Measurements from ENCODE around the gene GPR183.
"Not testable (repeated sequence)": the region's sequence is repeated elsewhere in the genome, so short reads cannot be mapped to it uniquely, and the experiment has no call there.

The GPR183 gene

DNA sequence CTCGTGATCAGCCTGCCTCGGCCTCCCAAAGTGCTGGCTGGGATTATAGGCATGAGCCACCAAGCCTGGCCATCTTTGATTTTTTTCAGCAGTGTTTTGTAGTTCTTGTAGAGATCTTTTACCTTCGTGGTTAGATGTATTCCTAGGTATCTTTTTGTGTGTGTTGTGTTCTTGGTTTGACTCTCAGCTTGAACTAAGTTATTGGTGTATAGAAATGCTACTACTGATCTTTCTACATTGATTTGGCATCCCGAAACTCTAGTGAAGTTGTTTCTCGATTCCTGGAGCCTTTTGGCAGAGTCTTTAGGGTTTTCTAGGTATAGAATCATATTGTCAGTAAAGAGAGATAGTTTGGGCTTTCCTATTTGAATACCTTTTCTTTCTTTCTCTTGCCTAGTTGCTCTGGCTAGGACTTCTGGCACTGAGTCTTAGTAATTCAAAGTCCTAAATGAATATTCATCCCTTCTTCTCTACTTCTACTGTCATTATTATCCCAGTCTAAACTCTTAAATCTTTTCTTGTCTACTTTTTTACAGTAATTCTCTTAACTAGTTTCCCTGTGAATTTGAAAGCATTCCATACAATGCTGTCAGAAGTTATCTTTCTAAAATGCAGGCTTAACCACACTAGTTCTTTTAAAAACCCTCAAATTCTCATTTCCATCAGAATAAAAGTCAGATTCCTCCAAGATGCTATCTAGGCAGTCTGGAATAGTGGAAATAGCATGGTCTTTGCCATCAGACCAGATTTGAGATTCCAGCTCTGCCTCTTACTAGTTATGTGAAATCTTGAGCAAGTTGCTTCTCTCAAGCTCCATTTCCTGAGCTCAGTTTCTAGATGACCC, 56.0 kb downstream of the GPR183 start:
- no peak overlapping the region for H3K4me3 ChIP-seq (ENCODE audit: low read length in 2 of 2)
- H2BK5ac ChIP-seq (ENCODE audit: low read length), result no peak overlapping the region
- whole genome bisulfite sequencing, 2 donors (ENCODE audit: extremely low coverage in 2 of 2, insufficient read length in 2 of 2, insufficient replicate concordance in 1 of 2), result no CpG with 5 or more reads among the region's 5 CpGs
- H3K27ac ChIP-seq (replicated peaks; ENCODE audit: low read length), result no peak overlapping the region
- H2AK5ac ChIP-seq (ENCODE audit: low read depth, low read length), result no peak overlapping the region
- DNase-seq (ENCODE audit: low spot score), result no peak
- no peak overlapping the region for H3K4ac ChIP-seq (ENCODE audit: low read length)
- no peak overlapping the region for H3K9ac ChIP-seq (ENCODE audit: low read depth, low read length, poor library complexity)
- H3K4me2 ChIP-seq (ENCODE audit: insufficient read depth, low read length, poor library complexity, severe bottlenecking), result no peak overlapping the region
- peaks cover 6 to 29% of the 10 kb centered on the region in 2 donors for H3K36me3 ChIP-seq (replicated peaks in 1 of 2; ENCODE audit: control insufficient read depth in 2 of 2, insufficient read depth in 2 of 2, low read length in 2 of 2)
- H4K91ac ChIP-seq (ENCODE audit: low read depth, low read length, poor library complexity), result no peak overlapping the region
- H2BK12ac ChIP-seq (ENCODE audit: low read length), result no peak overlapping the region
- H2AFZ ChIP-seq (ENCODE audit: low read length), result no peak overlapping the region
- H3K4me1 ChIP-seq (ENCODE audit: control insufficient read depth in 2 of 2, insufficient read depth in 1 of 2, low read depth in 1 of 2, low read length in 2 of 2), result no peaks in the 10 kb centered on the region
- no peak overlapping the region for H2BK120ac ChIP-seq (ENCODE audit: low read depth, low read length)
- H3K9me3 ChIP-seq (replicated peaks in 1 of 2; ENCODE audit: control insufficient read depth in 2 of 2, insufficient read depth in 1 of 2, low read depth in 1 of 2, low read length in 2 of 2), result no peaks in the 10 kb centered on the region
- no peak overlapping the region for H2BK15ac ChIP-seq (ENCODE audit: low read length)
- H4K8ac ChIP-seq (ENCODE audit: low read depth, low read length), result no peak overlapping the region
- no peaks in the 10 kb centered on the region for H3K79me1 ChIP-seq (ENCODE audit: low read depth, low read length)
- no peak overlapping the region for H3K23ac ChIP-seq (ENCODE audit: low read depth, low read length, poor library complexity)
- no peaks in the 10 kb centered on the region for H3K27me3 ChIP-seq (ENCODE audit: control insufficient read depth in 3 of 3, insufficient read depth in 3 of 3, low read depth in 1 of 3, low read length in 3 of 3)
- H3K18ac ChIP-seq (ENCODE audit: low read length), result no peak overlapping the region
- no peak overlapping the region for H3K14ac ChIP-seq (ENCODE audit: low read length)

DNA sequence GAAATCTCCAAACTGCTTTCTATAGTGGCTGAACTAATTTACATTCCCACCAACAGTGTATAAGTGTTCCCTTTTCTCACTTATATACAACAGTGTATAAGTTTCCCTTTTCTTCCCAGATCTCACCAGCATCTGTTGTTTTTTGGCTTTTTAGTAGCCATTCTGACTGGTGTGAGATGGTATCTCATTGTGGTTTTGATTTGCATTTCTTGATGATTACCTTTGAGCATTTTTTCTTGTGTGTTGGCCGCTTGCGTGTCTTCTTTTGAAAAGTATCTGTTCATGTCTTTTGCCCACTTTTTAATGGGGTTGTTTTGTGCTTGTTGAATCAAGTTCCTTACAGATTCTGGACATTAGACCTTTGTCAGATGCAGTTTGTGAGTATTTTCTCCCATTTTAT, 57.6 kb downstream of the GPR183 start:
- H2BK120ac ChIP-seq (ENCODE audit: low read depth, low read length), result not testable (repeated sequence)

DNA sequence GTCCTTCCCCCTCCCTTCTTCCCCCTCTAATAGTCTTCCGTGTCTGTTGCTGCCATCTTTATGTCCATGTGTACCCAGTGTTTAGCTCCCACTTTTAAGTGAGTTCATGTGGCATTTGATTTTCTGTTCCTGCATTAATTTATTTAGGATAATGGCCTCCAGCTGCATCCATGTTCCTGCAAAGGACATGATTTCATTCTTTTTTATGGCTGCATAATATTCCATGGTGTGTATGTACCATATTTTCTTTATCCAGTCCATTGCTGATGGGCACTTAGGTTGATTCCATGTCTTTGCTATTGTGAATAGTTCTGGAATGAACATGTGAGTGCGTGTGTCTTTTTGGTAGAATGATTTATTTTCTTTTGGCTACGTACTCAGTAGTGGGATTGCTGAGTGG, 58.0 kb downstream of the GPR183 start:
- H4K8ac ChIP-seq (ENCODE audit: low read depth, low read length); H3K4ac ChIP-seq (ENCODE audit: low read length); H3K4me1 ChIP-seq (ENCODE audit: control insufficient read depth in 2 of 2, insufficient read depth in 1 of 2, low read depth in 1 of 2, low read length in 2 of 2); H3K27ac ChIP-seq (replicated peaks; ENCODE audit: low read length); H2AK5ac ChIP-seq (ENCODE audit: low read depth, low read length); H2AFZ ChIP-seq (ENCODE audit: low read length); H3K27me3 ChIP-seq (ENCODE audit: control insufficient read depth in 3 of 3, insufficient read depth in 3 of 3, low read depth in 1 of 3, low read length in 3 of 3); H3K4me2 ChIP-seq (ENCODE audit: insufficient read depth, low read length, poor library complexity, severe bottlenecking); H3K4me3 ChIP-seq (ENCODE audit: low read length in 2 of 2); H2BK120ac ChIP-seq (ENCODE audit: low read depth, low read length); H2BK12ac ChIP-seq (ENCODE audit: low read length); H3K9me3 ChIP-seq (replicated peaks in 1 of 2; ENCODE audit: control insufficient read depth in 2 of 2, insufficient read depth in 1 of 2, low read depth in 1 of 2, low read length in 2 of 2); H2BK15ac ChIP-seq (ENCODE audit: low read length); H3K79me1 ChIP-seq (ENCODE audit: low read depth, low read length); DNase-seq (ENCODE audit: low spot score); H3K18ac ChIP-seq (ENCODE audit: low read length); H4K91ac ChIP-seq (ENCODE audit: low read depth, low read length, poor library complexity); H3K23ac ChIP-seq (ENCODE audit: low read depth, low read length, poor library complexity); H3K9ac ChIP-seq (ENCODE audit: low read depth, low read length, poor library complexity); H2BK5ac ChIP-seq (ENCODE audit: low read length); H3K14ac ChIP-seq (ENCODE audit: low read length): not testable (repeated sequence)
- H3K36me3 ChIP-seq (replicated peaks in 1 of 2; ENCODE audit: control insufficient read depth in 2 of 2, insufficient read depth in 2 of 2, low read length in 2 of 2), result peaks cover 0 to 25% of the 10 kb centered on the region in 2 donors
- no CpG with 5 or more reads among the region's 3 CpGs for WGBS, 2 donors (ENCODE audit: extremely low coverage in 2 of 2, insufficient read length in 2 of 2, insufficient replicate concordance in 1 of 2)

More for the DNA sequence above, 57.6 kb downstream of the GPR183 start:
- not testable (repeated sequence) for H3K18ac ChIP-seq (ENCODE audit: low read length); H3K23ac ChIP-seq (ENCODE audit: low read depth, low read length, poor library complexity); H2BK12ac ChIP-seq (ENCODE audit: low read length); H3K4me3 ChIP-seq (ENCODE audit: low read length in 2 of 2); H2AK5ac ChIP-seq (ENCODE audit: low read depth, low read length); H3K27ac ChIP-seq (replicated peaks; ENCODE audit: low read length); H3K27me3 ChIP-seq (ENCODE audit: control insufficient read depth in 3 of 3, insufficient read depth in 3 of 3, low read depth in 1 of 3, low read length in 3 of 3); H3K4me2 ChIP-seq (ENCODE audit: insufficient read depth, low read length, poor library complexity, severe bottlenecking); DNase-seq (ENCODE audit: low spot score); H3K4ac ChIP-seq (ENCODE audit: low read length); H2BK5ac ChIP-seq (ENCODE audit: low read length); H2BK15ac ChIP-seq (ENCODE audit: low read length); H3K4me1 ChIP-seq (ENCODE audit: control insufficient read depth in 2 of 2, insufficient read depth in 1 of 2, low read depth in 1 of 2, low read length in 2 of 2); H4K8ac ChIP-seq (ENCODE audit: low read depth, low read length); H3K79me1 ChIP-seq (ENCODE audit: low read depth, low read length); H3K9ac ChIP-seq (ENCODE audit: low read depth, low read length, poor library complexity); H4K91ac ChIP-seq (ENCODE audit: low read depth, low read length, poor library complexity); H3K9me3 ChIP-seq (replicated peaks in 1 of 2; ENCODE audit: control insufficient read depth in 2 of 2, insufficient read depth in 1 of 2, low read depth in 1 of 2, low read length in 2 of 2); H2AFZ ChIP-seq (ENCODE audit: low read length); H3K14ac ChIP-seq (ENCODE audit: low read length)
- no CpG with 5 or more reads among the region's 2 CpGs for WGBS, 2 donors (ENCODE audit: extremely low coverage in 2 of 2, insufficient read length in 2 of 2, insufficient replicate concordance in 1 of 2)
- H3K36me3 ChIP-seq (replicated peaks in 1 of 2; ENCODE audit: control insufficient read depth in 2 of 2, insufficient read depth in 2 of 2, low read length in 2 of 2), result peaks cover 0 to 22% of the 10 kb centered on the region in 2 donors

DNA sequence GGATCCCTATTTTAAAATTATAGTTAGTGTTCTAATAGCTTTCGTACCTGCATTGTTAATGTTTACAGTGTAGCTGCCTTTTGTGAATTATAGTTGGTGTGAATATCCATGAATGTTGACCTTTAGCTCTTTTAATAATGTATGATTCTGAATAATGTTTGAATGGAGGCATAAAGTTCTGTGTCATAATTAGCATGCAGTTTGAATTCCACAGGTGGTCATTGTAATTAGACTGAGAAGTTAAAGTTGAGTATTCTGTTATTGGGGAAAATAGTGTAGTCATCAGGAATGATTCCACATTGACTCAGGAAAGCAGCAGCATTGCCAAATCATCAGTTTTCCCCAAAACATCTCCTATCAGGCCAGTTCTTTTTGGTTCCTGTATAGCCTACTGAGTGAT, 61.1 kb downstream of the GPR183 start:
- no peak overlapping the region for H2BK120ac ChIP-seq (ENCODE audit: low read depth, low read length)
- no peak overlapping the region for H3K4ac ChIP-seq (ENCODE audit: low read length)
- no peaks in the 10 kb centered on the region for H3K27me3 ChIP-seq (ENCODE audit: control insufficient read depth in 3 of 3, insufficient read depth in 3 of 3, low read depth in 1 of 3, low read length in 3 of 3)
- H4K8ac ChIP-seq (ENCODE audit: low read depth, low read length), result no peak overlapping the region
- no peak overlapping the region for H3K23ac ChIP-seq (ENCODE audit: low read depth, low read length, poor library complexity)
- no peak for DNase-seq (ENCODE audit: low spot score)
- H3K4me3 ChIP-seq (ENCODE audit: low read length in 2 of 2), result no peak overlapping the region
- no peaks in the 10 kb centered on the region for H3K79me1 ChIP-seq (ENCODE audit: low read depth, low read length)
- H3K4me2 ChIP-seq (ENCODE audit: insufficient read depth, low read length, poor library complexity, severe bottlenecking), result no peak overlapping the region
- H3K18ac ChIP-seq (ENCODE audit: low read length), result no peak overlapping the region
- H3K36me3 ChIP-seq (replicated peaks in 1 of 2; ENCODE audit: control insufficient read depth in 2 of 2, insufficient read depth in 2 of 2, low read length in 2 of 2), result peaks cover 0 to 30% of the 10 kb centered on the region in 2 donors
- no peak overlapping the region for H3K27ac ChIP-seq (replicated peaks; ENCODE audit: low read length)
- H2BK5ac ChIP-seq (ENCODE audit: low read length), result no peak overlapping the region
- H4K91ac ChIP-seq (ENCODE audit: low read depth, low read length, poor library complexity), result no peak overlapping the region
- H2BK15ac ChIP-seq (ENCODE audit: low read length), result no peak overlapping the region
- WGBS, 2 donors (ENCODE audit: extremely low coverage in 2 of 2, insufficient read length in 2 of 2, insufficient replicate concordance in 1 of 2), result no CpG with 5 or more reads among the region's 1 CpG
- H2AFZ ChIP-seq (ENCODE audit: low read length), result no peak overlapping the region
- H3K14ac ChIP-seq (ENCODE audit: low read length), result no peak overlapping the region
- H3K9ac ChIP-seq (ENCODE audit: low read depth, low read length, poor library complexity), result no peak overlapping the region
- H3K9me3 ChIP-seq (replicated peaks in 1 of 2; ENCODE audit: control insufficient read depth in 2 of 2, insufficient read depth in 1 of 2, low read depth in 1 of 2, low read length in 2 of 2), result no peaks in the 10 kb centered on the region
- no peaks in the 10 kb centered on the region for H3K4me1 ChIP-seq (ENCODE audit: control insufficient read depth in 2 of 2, insufficient read depth in 1 of 2, low read depth in 1 of 2, low read length in 2 of 2)
- no peak overlapping the region for H2AK5ac ChIP-seq (ENCODE audit: low read depth, low read length)
- H2BK12ac ChIP-seq (ENCODE audit: low read length), result no peak overlapping the region

All from neuronal stem cell (in vitro differentiated cells).